PC-9 (cell line): ENCODE results near the gene CDX1. TPM values are rescaled to one million over a fixed set of nuclear protein-coding genes. Genes with fewer than 3 reads are reported as not detected.

Experiments used
- BruUV-seq: library from RNA; stranded (reverse); fragments of 400-500 nt; replicated peaks from 2 replicates; lab custom pipeline; 2021; lab: Mats Ljungman, UMichigan
- CTCF ChIA-PET: fragments of 300-600 bp; sonication (Branson Sonifier 250); formaldehyde crosslinking; loops from one replicate; lab custom pipeline; 2022; ENCODE audit warnings: antibody characterized with exemption; lab: Charles Lee
- POLR2A ChIA-PET: fragments of 300-600 bp; sonication (Branson Sonifier 250); formaldehyde crosslinking; loops from one replicate; lab custom pipeline; 2022; ENCODE audit warnings: antibody characterized with exemption; ENCODE audit not compliant: unreplicated experiment; lab: Charles Lee
- DNase-seq, 2 experiments: peaks; one replicate each; pipeline versions ENCODE4 v3.0.0 to v3.0.0-alpha.2; 2015 to 2022; ENCODE audit warnings: mixed read lengths in 1 of 2
- H2AFZ ChIP-seq: fragments of 200-600 bp; sonication (generic); 2 replicates; pipeline ENCODE4 v1.8.1; 2017; ENCODE audit warnings: antibody characterized with exemption
- H3F3A ChIP-seq: fragments of 200-600 bp; sonication (generic); 2 replicates; pipeline ENCODE4 v1.8.1; 2017; ENCODE audit warnings: antibody characterized with exemption, mild to moderate bottlenecking, low read depth; ENCODE audit not compliant: insufficient read depth
- H3K27ac ChIP-seq: fragments of 200-600 bp; sonication (generic); 2 replicates; pipeline ENCODE4 v1.6.1; 2016; ENCODE audit warnings: mixed run types
- H3K27me3 ChIP-seq: fragments of 200-600 bp; sonication (generic); 2 replicates; pipeline ENCODE4 v1.6.1; 2016; ENCODE audit warnings: low read depth, mixed run types; ENCODE audit not compliant: insufficient read depth
- H3K36me3 ChIP-seq: fragments of 200-600 bp; sonication (generic); 2 replicates; pipeline ENCODE4 v1.6.1; 2016; ENCODE audit warnings: low read depth, mixed run types
- H3K4me1 ChIP-seq: fragments of 200-600 bp; sonication (generic); replicated peaks from 2 replicates; pipeline ENCODE4 v1.6.1; 2016; ENCODE audit warnings: mixed run types; ENCODE audit not compliant: insufficient read depth
- H3K4me2 ChIP-seq: fragments of 200-600 bp; sonication (generic); 2 replicates; pipeline ENCODE4 v1.6.1; 2017; ENCODE audit warnings: mixed run types
- H3K4me3 ChIP-seq: fragments of 200-600 bp; sonication (generic); 2 replicates; pipeline ENCODE4 v1.6.1; 2016; ENCODE audit warnings: mixed run types
- H3K79me2 ChIP-seq: fragments of 200-600 bp; sonication (generic); 2 replicates; pipeline ENCODE4 v1.6.1; 2017; ENCODE audit warnings: low read depth, mixed run types
- H3K9me2 ChIP-seq: fragments of 200-600 bp; sonication (generic); 2 replicates; pipeline ENCODE4 v1.8.1; 2017; ENCODE audit warnings: mild to moderate bottlenecking; ENCODE audit not compliant: insufficient read depth
- H3K9me3 ChIP-seq: fragments of 200-600 bp; sonication (generic); 2 replicates; pipeline ENCODE4 v1.8.1; 2016; ENCODE audit warnings: low read depth; ENCODE audit not compliant: insufficient read depth
- H4K20me1 ChIP-seq: fragments of 200-600 bp; sonication (generic); 2 replicates; pipeline ENCODE4 v1.8.1; 2017; ENCODE audit not compliant: insufficient read depth
- CTCF ChIP-seq: fragments of 200-600 bp; sonication (generic); conservative IDR thresholded peaks from 2 replicates; pipeline ENCODE4 v1.6.1; 2017; ENCODE audit warnings: mixed run types, antibody characterized with exemption, mild to moderate bottlenecking, moderate library complexity
- EZH2 ChIP-seq: fragments of 200-600 bp; sonication (generic); IDR thresholded peaks from 2 replicates; pipeline ENCODE4 v1.8.0; 2017; ENCODE audit warnings: antibody characterized with exemption, low read depth
- intact Hi-C: fragments of 100-400 bp; cut with micrococcal nuclease; formaldehyde crosslinking; loops from one replicate; pipeline ENCODE4 v1.10.0; 2022; ENCODE audit not compliant: unreplicated experiment
- total RNA-seq: library from RNA; stranded (reverse); gene quantifications from 2 replicates; pipeline ENCODE4 v1.2.3, GENCODE V29; 2021

Gene CDX1
- total RNA-seq, 1 experiment from 2014 or later: not detected

- Histone ChIP-seq H2AFZ (no peak overlapping the region), H3K9me3 (no peaks in the 10 kb centered on the region), H3K27me3 (no peaks in the 10 kb centered on the region; the same call in 1 of the 2 replicates), H3K27ac (no peak overlapping the region), H3K4me1 (peaks cover 16% of the 10 kb centered on the region), H3K4me3 (no peak overlapping the region), H3K79me2 (no peaks in the 10 kb centered on the region), H3K9me2 (no peaks in the 10 kb centered on the region), H3K36me3 (no peaks in the 10 kb centered on the region), H3F3A (peaks cover 10% of the 10 kb centered on the region), H4K20me1 (no peaks in the 10 kb centered on the region), H3K4me2 (no peak overlapping the region)
- ChIA-PET POLR2A (interaction anchor here (0.7 kb wide), 1 partner anchor 178 kb away, joined by 3 read pairs; no protein-coding TSS in a partner anchor), CTCF (interaction anchor here (0.5 to 0.6 kb wide), 2 partner anchors 68 to 117 kb away, joined by 3 to 9 read pairs; no protein-coding TSS in a partner anchor)
- no TSS peak for BruUV-seq
- intact Hi-C loops: no loop called here
- DNase-seq: peak in 1 of 2 experiments; percentile 11
- TF ChIP-seq CTCF (no peak), EZH2 (no peak)
Measured at GRCh38 chr5:150138551-150139265, 27.9 kb upstream of the CDX1 start.

GRCh38 chr5:150139334-150139733, 27.2 kb upstream of the CDX1 start:
- Histone ChIP-seq H4K20me1 (no peaks in the 10 kb centered on the region), H3K27me3 (no peaks in the 10 kb centered on the region; the same call in 1 of the 2 replicates), H3K36me3 (no peaks in the 10 kb centered on the region), H3F3A (peaks cover 10% of the 10 kb centered on the region), H3K4me2 (no peak overlapping the region), H3K9me2 (no peaks in the 10 kb centered on the region), H3K9me3 (no peaks in the 10 kb centered on the region), H3K79me2 (no peaks in the 10 kb centered on the region), H3K4me1 (peaks cover 17% of the 10 kb centered on the region), H3K4me3 (no peak overlapping the region), H2AFZ (no peak overlapping the region), H3K27ac (no peak overlapping the region)
- ChIA-PET CTCF (interaction anchor here (0.5 to 0.6 kb wide), 2 partner anchors 67 to 117 kb away, joined by 3 to 9 read pairs; no protein-coding TSS in a partner anchor), POLR2A (interaction anchor here (0.7 kb wide), 1 partner anchor 178 kb away, joined by 3 read pairs; no protein-coding TSS in a partner anchor)
- TF ChIP-seq EZH2 (no peak), CTCF (no peak)
- no peak for DNase-seq
- intact Hi-C loops: no loop called here
- no TSS peak for BruUV-seq

- H3K79me2 ChIP-seq: no peaks in the 10 kb centered on the region
- CTCF ChIA-PET: no interaction called here
- H3K27ac ChIP-seq: no peak overlapping the region
- no peaks in the 10 kb centered on the region for H4K20me1 ChIP-seq
- intact Hi-C loops: no loop called here
- H3K9me2 ChIP-seq: no peaks in the 10 kb centered on the region
- no peak overlapping the region for H3K4me2 ChIP-seq
- no TSS peak for BruUV-seq
- no peak overlapping the region for H2AFZ ChIP-seq
- H3F3A ChIP-seq: peaks cover 10% of the 10 kb centered on the region
- no peaks in the 10 kb centered on the region for H3K27me3 ChIP-seq
- no peaks in the 10 kb centered on the region for H3K9me3 ChIP-seq
- peaks cover 17% of the 10 kb centered on the region for H3K4me1 ChIP-seq
- TF ChIP-seq EZH2 (no peak), CTCF (no peak)
- no peaks in the 10 kb centered on the region for H3K36me3 ChIP-seq
- no peak for DNase-seq
- POLR2A ChIA-PET: no interaction called here
- H3K4me3 ChIP-seq: no peak overlapping the region
Measured at GRCh38 chr5:150140830-150141229, 25.7 kb upstream of the CDX1 start.
